WTC11 (cell line): Measurements from ENCODE around the gene SDF2L1. TPM values are rescaled to one million over a fixed set of nuclear protein-coding genes. Genes with fewer than 3 reads are reported as not detected.

Experiments used
- ATAC-seq: fragments of 200-7000 bp; cut with Tn5 transposase; 2 replicates; pipeline ENCODE4 v1.10.0; 2021; ENCODE audit warnings: mild to moderate bottlenecking, moderate library complexity
- CTCF ChIA-PET: fragments of 300-600 bp; sonication (Branson Sonifier 250); formaldehyde crosslinking; loops from one replicate; lab custom pipeline; 2021; ENCODE audit warnings: antibody characterized with exemption; lab: Charles Lee
- POLR2A ChIA-PET: fragments of 350-600 bp; sonication (Branson Sonifier 250); formaldehyde crosslinking; loops from one replicate; lab custom pipeline; 2021; ENCODE audit warnings: antibody characterized with exemption; lab: Charles Lee
- DNase-seq: peaks from one replicate; pipeline ENCODE4 v3.0.0; 2021; ENCODE audit warnings: low spot score
- H3K27ac Mint-ChIP-seq: 2 replicates; pipeline ENCODE4 v1.8.0; 2021; ENCODE audit warnings: mixed read lengths
- H3K27me3 Mint-ChIP-seq: 2 replicates; pipeline ENCODE4 v1.8.0; 2021; ENCODE audit warnings: low read depth, mild to moderate bottlenecking, moderate library complexity, mixed read lengths
- H3K36me3 Mint-ChIP-seq: 2 replicates; pipeline ENCODE4 v1.8.0; 2021; ENCODE audit warnings: mixed read lengths
- H3K4me1 Mint-ChIP-seq: 2 replicates; pipeline ENCODE4 v1.8.0; 2022; ENCODE audit warnings: mixed read lengths
- H3K4me3 Mint-ChIP-seq: 2 replicates; pipeline ENCODE4 v1.8.0; 2021; ENCODE audit warnings: mild to moderate bottlenecking, moderate library complexity, mixed read lengths
- H3K9me3 Mint-ChIP-seq: 2 replicates; pipeline ENCODE4 v1.8.0; 2021; ENCODE audit warnings: mixed read lengths
- ATF1 ChIP-seq: sonication (generic); formaldehyde crosslinking; IDR thresholded peaks from 2 replicates; pipeline ENCODE4 v1.8.1; 2023; ENCODE audit warnings: mild to moderate bottlenecking, moderate library complexity, missing genetic modification reagents
- CTCF ChIP-seq: fragments of 200-600 bp; IDR thresholded peaks from 2 replicates; pipeline ENCODE4 v1.8.0; 2022; ENCODE audit warnings: antibody characterized with exemption
- E2F1 ChIP-seq: sonication (generic); formaldehyde crosslinking; IDR thresholded peaks from 2 replicates; pipeline ENCODE4 v1.8.0; 2022; ENCODE audit warnings: mild to moderate bottlenecking, missing genetic modification reagents
- FOXK1 ChIP-seq: sonication (generic); formaldehyde crosslinking; IDR thresholded peaks from 2 replicates; pipeline ENCODE4 v1.8.0; 2022; ENCODE audit warnings: mild to moderate bottlenecking, moderate library complexity, missing genetic modification reagents
- NR2C2 ChIP-seq: sonication (generic); formaldehyde crosslinking; IDR thresholded peaks from 2 replicates; pipeline ENCODE4 v1.8.0; 2022; ENCODE audit warnings: mild to moderate bottlenecking, missing genetic modification reagents
- PRRX2 ChIP-seq: fragments of 250-450 bp; sonication (Bioruptor Pico); IDR thresholded peaks from 2 replicates; pipeline ENCODE4 v1.8.0; 2021; ENCODE audit warnings: mild to moderate bottlenecking
- RELA ChIP-seq: sonication (generic); formaldehyde crosslinking; IDR thresholded peaks from 2 replicates; pipeline ENCODE4 v1.8.1; 2022; ENCODE audit warnings: missing genetic modification reagents, mild to moderate bottlenecking, borderline replicate concordance
- RORB ChIP-seq: fragments of 250-450 bp; sonication (Bioruptor Pico); IDR thresholded peaks from 2 replicates; pipeline ENCODE4 v1.9.0; 2021; ENCODE audit warnings: mild to moderate bottlenecking
- SMAD3 ChIP-seq: sonication (generic); formaldehyde crosslinking; IDR thresholded peaks from 2 replicates; pipeline ENCODE4 v1.8.0; 2022; ENCODE audit warnings: missing genetic modification reagents, mild to moderate bottlenecking, borderline replicate concordance
- SMAD4 ChIP-seq: sonication (generic); formaldehyde crosslinking; IDR thresholded peaks from 2 replicates; pipeline ENCODE4 v1.8.0; 2022; ENCODE audit warnings: mild to moderate bottlenecking, missing genetic modification reagents
- SOX15 ChIP-seq: fragments of 250-450 bp; sonication (Bioruptor Pico); IDR thresholded peaks from 2 replicates; pipeline ENCODE4 v1.9.0; 2021; ENCODE audit warnings: mild to moderate bottlenecking
- TEAD1 ChIP-seq: sonication (generic); formaldehyde crosslinking; IDR thresholded peaks from 2 replicates; pipeline ENCODE4 v1.8.0; 2022; ENCODE audit warnings: mild to moderate bottlenecking, missing genetic modification reagents
- ZBTB21 ChIP-seq: sonication (generic); formaldehyde crosslinking; IDR thresholded peaks from 2 replicates; pipeline ENCODE4 v1.8.1; 2023; ENCODE audit warnings: mild to moderate bottlenecking, missing genetic modification reagents, borderline replicate concordance
- ZNF138 ChIP-seq: sonication (generic); formaldehyde crosslinking; conservative IDR thresholded peaks from 2 replicates; pipeline ENCODE4 v1.8.1; 2022; ENCODE audit warnings: mild to moderate bottlenecking, moderate library complexity, missing genetic modification reagents
- ZNF219 ChIP-seq: sonication (generic); formaldehyde crosslinking; IDR thresholded peaks from 2 replicates; pipeline ENCODE4 v1.8.0; 2023; ENCODE audit warnings: missing genetic modification reagents, mild to moderate bottlenecking, borderline replicate concordance
- ZNF263 ChIP-seq: sonication (generic); formaldehyde crosslinking; IDR thresholded peaks from 2 replicates; pipeline ENCODE4 v1.8.1; 2022; ENCODE audit warnings: low read depth, mild to moderate bottlenecking, moderate library complexity, missing genetic modification reagents
- ZNF317 ChIP-seq: sonication (generic); formaldehyde crosslinking; IDR thresholded peaks from 2 replicates; pipeline ENCODE4 v1.8.1; 2023; ENCODE audit warnings: low read depth, mild to moderate bottlenecking, moderate library complexity, missing genetic modification reagents, borderline replicate concordance
- ZNF416 ChIP-seq: fragments of 250-450 bp; sonication (Bioruptor Pico); IDR thresholded peaks from 2 replicates; pipeline ENCODE4 v1.9.0; 2021; ENCODE audit warnings: mild to moderate bottlenecking, inconsistent platforms
- total RNA-seq: library from RNA; stranded (reverse); gene quantifications from 3 replicates; pipeline ENCODE4 v1.2.3, GENCODE V29; 2021
- TF ChIP-seq, protein P1 (sequence below): sonication (generic); formaldehyde crosslinking; IDR thresholded peaks from 2 replicates; pipeline ENCODE4 v1.8.1; 2022; ENCODE audit warnings: low read depth, missing genetic modification reagents, borderline replicate concordance
- TF ChIP-seq, protein P2 (sequence below): fragments of 250-450 bp; sonication (Bioruptor Pico); IDR thresholded peaks from 2 replicates; pipeline ENCODE4 v1.9.0; 2021; ENCODE audit warnings: mild to moderate bottlenecking, borderline replicate concordance

SDF2L1 gene
- total RNA-seq, 1 experiment from 2014 or later: 73.6 TPM

DNA sequence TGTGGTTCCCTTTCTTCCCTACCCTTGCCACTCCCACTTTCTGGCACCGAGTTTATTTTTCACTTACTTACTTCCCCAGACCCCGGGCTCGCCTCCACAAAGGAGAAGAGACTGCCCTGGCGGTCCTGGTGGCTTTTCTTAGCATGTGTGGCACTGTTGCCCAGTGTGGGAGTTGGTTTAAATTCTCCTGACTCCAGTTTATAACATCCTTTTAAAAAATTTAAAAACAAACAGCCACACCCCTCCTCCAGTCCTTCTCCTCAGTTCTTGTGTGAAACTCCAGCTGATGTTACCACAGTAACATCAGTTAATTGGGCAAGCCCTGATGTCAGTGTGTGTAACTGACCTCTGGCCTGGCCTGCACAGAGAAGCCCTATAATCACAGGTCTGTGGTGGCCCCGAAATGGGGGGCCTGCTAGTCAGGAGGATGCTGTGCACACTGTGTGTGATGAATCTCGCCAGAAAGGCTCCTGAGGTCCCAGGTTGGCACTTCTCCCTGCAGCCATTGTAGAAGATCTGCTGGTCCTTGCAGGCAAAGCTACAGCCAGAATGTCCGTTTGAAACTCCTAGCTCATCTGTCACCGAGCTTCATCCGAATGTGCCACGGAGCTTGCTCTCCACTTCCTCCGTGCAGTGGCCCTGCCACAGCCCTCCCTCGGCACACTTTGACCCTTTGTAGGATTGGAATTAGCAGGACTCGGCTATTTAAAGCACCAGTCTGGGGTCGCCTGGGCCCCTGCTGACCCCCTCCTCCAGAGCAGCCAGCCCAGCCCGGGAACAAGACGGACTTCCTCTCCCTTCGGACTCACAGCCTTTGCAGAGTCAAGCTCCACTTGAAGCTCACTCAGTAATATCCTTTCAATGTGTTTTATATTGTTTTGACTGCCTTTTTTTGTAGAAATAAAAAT is 19.8 kb upstream of the SDF2L1 start:
- ATAC-seq (no peak), DNase-seq (no peak)
- no peaks in the 10 kb centered on the region for H3K27me3 Mint-ChIP-seq
- no peak overlapping the region for H3K4me3 Mint-ChIP-seq
- ChIA-PET CTCF (interaction anchor here (1.8 to 13.4 kb wide), 3 partner anchors 12 to 25 kb away, joined by 4 to 273 read pairs (median 12); partner anchors contain the start of gene SDF2L1), POLR2A (no interaction called here)
- peaks cover 7% of the 10 kb centered on the region for H3K36me3 Mint-ChIP-seq
- TF ChIP-seq ZNF138 (CRISPR knock-in tag): no peak
- no peak for TF ChIP-seq ATF1 (CRISPR knock-in tag)
- no peak for TF ChIP-seq ZNF317 (CRISPR knock-in tag)
- no peak for TF ChIP-seq SOX15 (CRISPR knock-in tag)
- no peak for TF ChIP-seq NR2C2 (CRISPR knock-in tag)
- TF ChIP-seq RELA (CRISPR knock-in tag): no peak
- no peak for TF ChIP-seq ZNF263 (CRISPR knock-in tag)
- no peak for TF ChIP-seq TEAD1 (CRISPR knock-in tag)
- no peak for TF ChIP-seq ZNF416
- no peak for TF ChIP-seq FOXK1 (CRISPR knock-in tag)
- TF ChIP-seq ZNF219 (CRISPR knock-in tag): no peak
- no peak for TF ChIP-seq CTCF
- TF ChIP-seq SMAD4 (CRISPR knock-in tag): no peak
- TF ChIP-seq ZBTB21 (CRISPR knock-in tag): no peak
- TF ChIP-seq RORB (CRISPR knock-in tag): no peak
- TF ChIP-seq, protein P1, sequence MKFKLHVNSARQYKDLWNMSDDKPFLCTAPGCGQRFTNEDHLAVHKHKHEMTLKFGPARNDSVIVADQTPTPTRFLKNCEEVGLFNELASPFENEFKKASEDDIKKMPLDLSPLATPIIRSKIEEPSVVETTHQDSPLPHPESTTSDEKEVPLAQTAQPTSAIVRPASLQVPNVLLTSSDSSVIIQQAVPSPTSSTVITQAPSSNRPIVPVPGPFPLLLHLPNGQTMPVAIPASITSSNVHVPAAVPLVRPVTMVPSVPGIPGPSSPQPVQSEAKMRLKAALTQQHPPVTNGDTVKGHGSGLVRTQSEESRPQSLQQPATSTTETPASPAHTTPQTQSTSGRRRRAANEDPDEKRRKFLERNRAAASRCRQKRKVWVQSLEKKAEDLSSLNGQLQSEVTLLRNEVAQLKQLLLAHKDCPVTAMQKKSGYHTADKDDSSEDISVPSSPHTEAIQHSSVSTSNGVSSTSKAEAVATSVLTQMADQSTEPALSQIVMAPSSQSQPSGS: no peak
- TF ChIP-seq, protein P2, sequence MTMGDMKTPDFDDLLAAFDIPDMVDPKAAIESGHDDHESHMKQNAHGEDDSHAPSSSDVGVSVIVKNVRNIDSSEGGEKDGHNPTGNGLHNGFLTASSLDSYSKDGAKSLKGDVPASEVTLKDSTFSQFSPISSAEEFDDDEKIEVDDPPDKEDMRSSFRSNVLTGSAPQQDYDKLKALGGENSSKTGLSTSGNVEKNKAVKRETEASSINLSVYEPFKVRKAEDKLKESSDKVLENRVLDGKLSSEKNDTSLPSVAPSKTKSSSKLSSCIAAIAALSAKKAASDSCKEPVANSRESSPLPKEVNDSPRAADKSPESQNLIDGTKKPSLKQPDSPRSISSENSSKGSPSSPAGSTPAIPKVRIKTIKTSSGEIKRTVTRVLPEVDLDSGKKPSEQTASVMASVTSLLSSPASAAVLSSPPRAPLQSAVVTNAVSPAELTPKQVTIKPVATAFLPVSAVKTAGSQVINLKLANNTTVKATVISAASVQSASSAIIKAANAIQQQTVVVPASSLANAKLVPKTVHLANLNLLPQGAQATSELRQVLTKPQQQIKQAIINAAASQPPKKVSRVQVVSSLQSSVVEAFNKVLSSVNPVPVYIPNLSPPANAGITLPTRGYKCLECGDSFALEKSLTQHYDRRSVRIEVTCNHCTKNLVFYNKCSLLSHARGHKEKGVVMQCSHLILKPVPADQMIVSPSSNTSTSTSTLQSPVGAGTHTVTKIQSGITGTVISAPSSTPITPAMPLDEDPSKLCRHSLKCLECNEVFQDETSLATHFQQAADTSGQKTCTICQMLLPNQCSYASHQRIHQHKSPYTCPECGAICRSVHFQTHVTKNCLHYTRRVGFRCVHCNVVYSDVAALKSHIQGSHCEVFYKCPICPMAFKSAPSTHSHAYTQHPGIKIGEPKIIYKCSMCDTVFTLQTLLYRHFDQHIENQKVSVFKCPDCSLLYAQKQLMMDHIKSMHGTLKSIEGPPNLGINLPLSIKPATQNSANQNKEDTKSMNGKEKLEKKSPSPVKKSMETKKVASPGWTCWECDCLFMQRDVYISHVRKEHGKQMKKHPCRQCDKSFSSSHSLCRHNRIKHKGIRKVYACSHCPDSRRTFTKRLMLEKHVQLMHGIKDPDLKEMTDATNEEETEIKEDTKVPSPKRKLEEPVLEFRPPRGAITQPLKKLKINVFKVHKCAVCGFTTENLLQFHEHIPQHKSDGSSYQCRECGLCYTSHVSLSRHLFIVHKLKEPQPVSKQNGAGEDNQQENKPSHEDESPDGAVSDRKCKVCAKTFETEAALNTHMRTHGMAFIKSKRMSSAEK: no peak
- no peak for TF ChIP-seq PRRX2 (CRISPR knock-in tag)
- no peak for TF ChIP-seq E2F1 (CRISPR knock-in tag)
- TF ChIP-seq SMAD3 (CRISPR knock-in tag): no peak
- H3K9me3 Mint-ChIP-seq: no peaks in the 10 kb centered on the region
- peak overlapping the region; percentile 73 for H3K27ac Mint-ChIP-seq
- H3K4me1 Mint-ChIP-seq: peaks cover 21% of the 10 kb centered on the region; the same call in 1 of the 2 replicates
